H1 (cell line): ENCODE results near the gene MLC1. TPM values are rescaled to one million over a fixed set of nuclear protein-coding genes. Genes with fewer than 3 reads are reported as not detected.

ENCODE experiments used
- EZH2 ChIP-seq: fragments of 200-600 bp; sonication (generic); IDR thresholded peaks from 2 replicates; pipeline ENCODE4 v1.7.1; 2012; ENCODE audit warnings: low read depth, mild to moderate bottlenecking, moderate library complexity, low read length, inconsistent platforms; ENCODE audit not compliant: severe bottlenecking
- GABPA ChIP-seq: IDR thresholded peaks from 2 replicates; pipeline ENCODE4 v1.6.1; 2011; ENCODE audit warnings: mild to moderate bottlenecking, low read length, moderate library complexity, borderline replicate concordance; ENCODE audit not compliant: insufficient read depth
- MAFK ChIP-seq: IDR thresholded peaks from 2 replicates; pipeline ENCODE4 v1.6.1; 2012; ENCODE audit warnings: low read depth, mild to moderate bottlenecking, improper control_type of control experiment, low read length
- POU5F1 ChIP-seq: IDR thresholded peaks from 2 replicates; pipeline ENCODE4 v1.6.1; 2011; ENCODE audit warnings: low read depth, mild to moderate bottlenecking, low read length, moderate library complexity
- polyA plus RNA-seq, 7 experiments: library from polyadenylated mRNA; depleted of rRNA in 3 of 7; stranded (reverse) in 5 of 7; unstranded in 2 of 7; fragments of >200 nt in 5 of 7; fragments of 200-250 nt in 2 of 7; gene quantifications; 1 replicate in 5 of 7; 2 replicates in 1 of 7; 4 replicates in 1 of 7; pipeline versions ENCODE4 v1.2.1 to v1.2.3, GENCODE V29; 2011 to 2013; ENCODE audit warnings: missing spikeins in 2 of 7, mixed read lengths in 2 of 7
- total RNA-seq: library from RNA; stranded (reverse); fragmentation: NEBNext Ultra II Directional; extraction: Animal tissue kit (Norgen Biotek cat#: 25700); gene quantifications from 2 replicates; pipeline ENCODE4 v1.2.1, GENCODE V29; 2021

MLC1 gene
- total and polyA plus RNA-seq, 2 of the 8 experiments (the other 6 are each of a cell fraction or from before 2014, with no cell fraction given): 0.20 TPM; not detected in 1

GRCh38 chr22:50058906-50059880 lies 26.0 kb downstream of the MLC1 start (continued):
- TF ChIP-seq POU5F1 (no peak), GABPA (no peak), MAFK (peak; percentile 45; the same call in 1 of the 2 replicates), EZH2 (no peak)
